MM.1S (cell line): ENCODE results near the gene HBS1L.
"Not testable (repeated sequence)": the region's sequence is repeated elsewhere in the genome, so short reads cannot be mapped to it uniquely, and the experiment has no call there.

Source experiments
- DNase-seq: peaks from one replicate; pipeline ENCODE4 v3.0.0-alpha.2; 2015
- H2AFZ ChIP-seq: fragments of 300-600 bp; sonication (generic); 2 replicates; pipeline ENCODE4 v1.6.0; 2016; ENCODE audit warnings: antibody characterized with exemption, low read length
- H3F3A ChIP-seq: fragments of 300-600 bp; sonication (generic); 2 replicates; pipeline ENCODE4 v1.6.1; 2016; ENCODE audit warnings: mild to moderate bottlenecking, antibody characterized with exemption, low read length, moderate library complexity, mixed read lengths; ENCODE audit not compliant: insufficient read depth
- H3K27ac ChIP-seq: fragments of 300-600 bp; sonication (generic); 2 replicates; pipeline ENCODE4 v1.5.1; 2016; ENCODE audit warnings: mild to moderate bottlenecking, low read length
- H3K27me3 ChIP-seq: fragments of 300-600 bp; sonication (generic); replicated peaks from 2 replicates; pipeline ENCODE4 v1.6.0; 2016; ENCODE audit warnings: low read length; ENCODE audit not compliant: insufficient read depth
- H3K36me3 ChIP-seq: fragments of 300-600 bp; sonication (generic); replicated peaks from 2 replicates; pipeline ENCODE4 v1.6.1; 2016; ENCODE audit warnings: mild to moderate bottlenecking, low read length, mixed read lengths; ENCODE audit not compliant: insufficient read depth
- H3K4me1 ChIP-seq: fragments of 300-600 bp; sonication (generic); 2 replicates; pipeline ENCODE4 v1.6.1; 2016; ENCODE audit warnings: low read length, mixed read lengths
- H3K4me2 ChIP-seq: fragments of 300-600 bp; sonication (generic); 2 replicates; pipeline ENCODE4 v1.6.0; 2016; ENCODE audit warnings: low read depth, low read length
- H3K4me3 ChIP-seq: fragments of 300-600 bp; sonication (generic); 2 replicates; pipeline ENCODE4 v1.5.1; 2016; ENCODE audit warnings: low read length, mixed read lengths
- H3K79me2 ChIP-seq: fragments of 300-600 bp; sonication (generic); 2 replicates; pipeline ENCODE4 v1.6.1; 2016; ENCODE audit warnings: mixed run types, low read length, mixed read lengths
- H3K9ac ChIP-seq: fragments of 300-600 bp; sonication (generic); 2 replicates; pipeline ENCODE4 v1.6.1; 2016; ENCODE audit warnings: low read length, mixed read lengths
- H3K9me2 ChIP-seq: fragments of 300-600 bp; sonication (generic); replicated peaks from 2 replicates; pipeline ENCODE4 v1.6.1; 2016; ENCODE audit warnings: mild to moderate bottlenecking, low read length, mixed read lengths; ENCODE audit not compliant: insufficient read depth
- H3K9me3 ChIP-seq: fragments of 300-600 bp; sonication (generic); replicated peaks from 2 replicates; pipeline ENCODE4 v1.6.1; 2016; ENCODE audit warnings: mild to moderate bottlenecking, low read length, mixed read lengths; ENCODE audit not compliant: insufficient read depth
- H4K20me1 ChIP-seq: fragments of 300-600 bp; sonication (generic); 2 replicates; pipeline ENCODE4 v1.6.1; 2016; ENCODE audit warnings: mild to moderate bottlenecking, low read length, moderate library complexity, mixed read lengths; ENCODE audit not compliant: insufficient read depth
- EZH2 ChIP-seq: fragments of 300-600 bp; sonication (generic); optimal IDR thresholded peaks from 2 replicates; pipeline ENCODE3; 2017; ENCODE audit warnings: low read depth, mild to moderate bottlenecking, antibody characterized with exemption, low read length, mixed read lengths
- EZH2phosphoT487 ChIP-seq: fragments of 300-600 bp; sonication (generic); IDR thresholded peaks from 2 replicates; pipeline ENCODE4 v1.6.1; 2018; ENCODE audit warnings: antibody characterized with exemption, low read length
- TF ChIP-seq, protein P1 (sequence below): fragments of 300-600 bp; sonication (generic); IDR thresholded peaks from 2 replicates; pipeline ENCODE4 v1.5.1; 2016; ENCODE audit warnings: antibody characterized with exemption, low read length, mixed read lengths

HBS1L gene

DNA sequence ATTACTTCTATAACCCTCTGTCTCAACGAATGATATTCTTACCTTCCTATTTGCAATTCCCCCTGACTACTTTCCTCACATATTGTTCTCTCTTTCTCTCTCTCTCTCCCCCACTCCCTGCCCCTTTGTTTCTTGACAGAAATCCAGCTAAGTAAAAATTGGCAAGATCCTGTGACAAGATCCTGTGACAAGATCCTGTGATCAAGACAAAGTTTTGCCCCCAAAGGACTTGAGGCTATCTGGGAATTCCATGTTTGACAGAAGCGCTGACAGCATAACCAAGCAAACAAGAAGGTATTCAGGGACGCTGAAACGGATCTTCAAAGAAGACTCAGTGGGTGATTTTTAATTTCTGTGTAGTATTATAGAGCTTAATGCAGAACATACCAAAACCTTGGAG is 5.5 kb upstream of the HBS1L start:
- Histone ChIP-seq H3K4me2 (no peak overlapping the region), H3K9ac (no peak overlapping the region), H3K9me2 (no peaks in the 10 kb centered on the region), H3K79me2 (no peaks in the 10 kb centered on the region), H3K27me3 (no peaks in the 10 kb centered on the region), H3K36me3 (no peaks in the 10 kb centered on the region), H4K20me1 (no peaks in the 10 kb centered on the region), H3K4me3 (no peak overlapping the region), H3K4me1 (peaks cover 8% of the 10 kb centered on the region), H3K27ac (no peak overlapping the region), H3F3A (peaks cover 3% of the 10 kb centered on the region; the same call in 1 of the 2 replicates), H2AFZ (no peak overlapping the region), H3K9me3 (no peaks in the 10 kb centered on the region)
- no peak for DNase-seq
- TF ChIP-seq EZH2phosphoT487 (no peak), EZH2 (no peak)

DNA sequence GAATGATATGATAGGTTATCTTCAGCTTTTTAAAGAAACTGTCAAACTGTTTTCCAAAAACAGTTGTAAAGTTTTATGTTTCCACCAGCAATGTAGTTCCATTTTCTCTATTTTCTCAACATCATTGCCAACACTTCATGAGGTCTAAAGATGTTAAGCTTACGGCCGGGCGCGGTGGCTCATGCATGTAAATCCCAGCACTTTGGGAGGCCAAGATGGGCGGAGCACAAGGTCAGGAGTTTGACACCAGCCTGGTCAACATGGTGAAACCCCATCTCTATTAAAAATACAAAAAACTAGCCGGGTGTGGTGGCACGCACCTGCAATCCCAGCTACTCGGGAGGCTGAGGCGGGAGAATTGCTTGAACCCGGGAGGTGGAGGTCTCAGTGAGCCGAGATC is 3.7 kb upstream of the HBS1L start:
- peaks cover 14% of the 10 kb centered on the region for H3K79me2 ChIP-seq
- not testable (repeated sequence) for H4K20me1 ChIP-seq, H3K9me2 ChIP-seq, H3F3A ChIP-seq, H3K27ac ChIP-seq, H3K27me3 ChIP-seq, H3K36me3 ChIP-seq, H3K9ac ChIP-seq, H3K4me2 ChIP-seq, H3K9me3 ChIP-seq, DNase-seq, H2AFZ ChIP-seq, H3K4me3 ChIP-seq
- peaks cover 13% of the 10 kb centered on the region for H3K4me1 ChIP-seq

- TF ChIP-seq, protein P1, sequence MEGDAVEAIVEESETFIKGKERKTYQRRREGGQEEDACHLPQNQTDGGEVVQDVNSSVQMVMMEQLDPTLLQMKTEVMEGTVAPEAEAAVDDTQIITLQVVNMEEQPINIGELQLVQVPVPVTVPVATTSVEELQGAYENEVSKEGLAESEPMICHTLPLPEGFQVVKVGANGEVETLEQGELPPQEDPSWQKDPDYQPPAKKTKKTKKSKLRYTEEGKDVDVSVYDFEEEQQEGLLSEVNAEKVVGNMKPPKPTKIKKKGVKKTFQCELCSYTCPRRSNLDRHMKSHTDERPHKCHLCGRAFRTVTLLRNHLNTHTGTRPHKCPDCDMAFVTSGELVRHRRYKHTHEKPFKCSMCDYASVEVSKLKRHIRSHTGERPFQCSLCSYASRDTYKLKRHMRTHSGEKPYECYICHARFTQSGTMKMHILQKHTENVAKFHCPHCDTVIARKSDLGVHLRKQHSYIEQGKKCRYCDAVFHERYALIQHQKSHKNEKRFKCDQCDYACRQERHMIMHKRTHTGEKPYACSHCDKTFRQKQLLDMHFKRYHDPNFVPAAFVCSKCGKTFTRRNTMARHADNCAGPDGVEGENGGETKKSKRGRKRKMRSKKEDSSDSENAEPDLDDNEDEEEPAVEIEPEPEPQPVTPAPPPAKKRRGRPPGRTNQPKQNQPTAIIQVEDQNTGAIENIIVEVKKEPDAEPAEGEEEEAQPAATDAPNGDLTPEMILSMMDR, result no peak
- no peak for TF ChIP-seq EZH2phosphoT487
- no peak for TF ChIP-seq EZH2
- no peaks in the 10 kb centered on the region for H3K27me3 ChIP-seq
- H4K20me1 ChIP-seq, result no peaks in the 10 kb centered on the region
- no peak overlapping the region for H2AFZ ChIP-seq
- no peak overlapping the region for H3K4me2 ChIP-seq
- H3K79me2 ChIP-seq, result peaks cover 30% of the 10 kb centered on the region
- H3F3A ChIP-seq, result peaks cover 6% of the 10 kb centered on the region; the same call in 1 of the 2 replicates
- no peak for DNase-seq
- peaks cover 15% of the 10 kb centered on the region for H3K4me1 ChIP-seq
- H3K27ac ChIP-seq, result no peak overlapping the region
- no peaks in the 10 kb centered on the region for H3K9me3 ChIP-seq
- no peaks in the 10 kb centered on the region for H3K9me2 ChIP-seq
- H3K9ac ChIP-seq, result no peak overlapping the region
- no peaks in the 10 kb centered on the region; the same call in 1 of the 2 replicates for H3K36me3 ChIP-seq
- no peak overlapping the region for H3K4me3 ChIP-seq
These were observed 2.0 kb upstream of the HBS1L start for GRCh38 chr6:135056632-135057031.

DNA sequence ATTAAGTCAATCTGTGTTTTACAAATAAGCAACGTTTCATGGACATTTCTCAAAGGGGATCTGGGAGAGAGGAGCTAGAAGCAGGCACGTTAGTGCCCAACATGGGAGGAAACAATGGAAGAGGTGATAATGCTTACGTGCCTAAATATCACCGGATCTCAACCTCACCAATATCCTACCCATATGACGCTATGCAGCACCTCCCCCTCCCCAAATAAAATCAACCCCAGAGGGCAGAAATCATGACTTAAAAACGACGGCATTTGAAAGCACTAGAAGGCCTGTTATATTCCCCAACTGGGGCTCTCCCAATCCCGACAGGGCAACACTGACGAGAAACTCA is 425 bp downstream of the HBS1L start:
- H3K4me1 ChIP-seq, result peaks cover 18% of the 10 kb centered on the region
- H2AFZ ChIP-seq, result peak overlapping the region; percentile 78
- peaks cover 6% of the 10 kb centered on the region; the same call in 1 of the 2 replicates for H3F3A ChIP-seq
- peak overlapping the region; percentile 66 for H3K27ac ChIP-seq
- TF ChIP-seq EZH2 (no peak), EZH2phosphoT487 (no peak)
- TF ChIP-seq, protein P1, result no peak
- no peaks in the 10 kb centered on the region for H3K9me2 ChIP-seq
- H3K36me3 ChIP-seq, result no peaks in the 10 kb centered on the region; the same call in 1 of the 2 replicates
- DNase-seq, result no peak
- H3K9me3 ChIP-seq, result no peaks in the 10 kb centered on the region
- peak overlapping the region; percentile 71 for H3K4me2 ChIP-seq
- peak overlapping the region; percentile 97 for H3K9ac ChIP-seq
- no peaks in the 10 kb centered on the region for H4K20me1 ChIP-seq
- H3K4me3 ChIP-seq, result peak overlapping the region; percentile 99
- peaks cover 55% of the 10 kb centered on the region for H3K79me2 ChIP-seq
- no peaks in the 10 kb centered on the region for H3K27me3 ChIP-seq
